HG02678 (cell line): Measurements from ENCODE around the gene RGS17.
"Not testable (repeated sequence)": the region's sequence is repeated elsewhere in the genome, so short reads cannot be mapped to it uniquely, and the experiment has no call there.

Experiments
- ATAC-seq: cut with Tn5 transposase; IDR thresholded peaks from one replicate; pipeline ENCODE4 v1.9.1; 2021; ENCODE audit warnings: mild to moderate bottlenecking, moderate library complexity; ENCODE audit not compliant: unreplicated experiment

The RGS17 gene

GRCh38 chr6:153038378-153039057, 92.6 kb downstream of the RGS17 start:
- no peak for ATAC-seq

GRCh38 chr6:153034139-153034538, 96.9 kb downstream of the RGS17 start:
- ATAC-seq, result no peak

DNA sequence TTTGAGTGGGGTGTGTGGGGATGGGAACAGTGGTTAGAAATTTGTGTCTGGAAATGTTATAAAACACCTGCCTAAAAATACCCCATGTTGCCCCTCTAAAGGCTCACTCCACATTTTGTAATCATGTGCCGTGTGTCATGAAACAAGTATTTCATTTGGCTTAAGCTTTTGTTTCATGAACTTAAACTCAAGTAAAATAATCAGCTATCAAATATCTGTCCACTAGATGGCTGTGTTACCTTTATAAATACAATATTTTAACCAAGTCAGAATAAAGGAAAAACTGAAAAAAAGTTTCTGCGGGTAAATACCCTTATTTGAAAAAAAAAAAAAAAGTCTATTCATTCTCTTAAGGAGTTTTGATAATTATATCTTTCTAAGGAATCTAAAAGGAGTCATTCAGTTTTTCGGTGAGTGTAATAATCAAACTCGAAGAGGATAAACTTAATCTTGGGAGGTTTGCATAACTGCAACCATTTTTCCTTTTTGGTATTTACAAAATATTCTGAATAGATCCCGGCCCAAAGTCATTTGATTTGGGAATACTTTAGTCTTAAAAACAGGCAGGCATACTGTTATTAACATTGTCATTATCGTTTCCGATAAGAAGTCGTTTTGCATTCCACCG, 98.7 kb downstream of the RGS17 start:
- ATAC-seq, result no peak

DNA sequence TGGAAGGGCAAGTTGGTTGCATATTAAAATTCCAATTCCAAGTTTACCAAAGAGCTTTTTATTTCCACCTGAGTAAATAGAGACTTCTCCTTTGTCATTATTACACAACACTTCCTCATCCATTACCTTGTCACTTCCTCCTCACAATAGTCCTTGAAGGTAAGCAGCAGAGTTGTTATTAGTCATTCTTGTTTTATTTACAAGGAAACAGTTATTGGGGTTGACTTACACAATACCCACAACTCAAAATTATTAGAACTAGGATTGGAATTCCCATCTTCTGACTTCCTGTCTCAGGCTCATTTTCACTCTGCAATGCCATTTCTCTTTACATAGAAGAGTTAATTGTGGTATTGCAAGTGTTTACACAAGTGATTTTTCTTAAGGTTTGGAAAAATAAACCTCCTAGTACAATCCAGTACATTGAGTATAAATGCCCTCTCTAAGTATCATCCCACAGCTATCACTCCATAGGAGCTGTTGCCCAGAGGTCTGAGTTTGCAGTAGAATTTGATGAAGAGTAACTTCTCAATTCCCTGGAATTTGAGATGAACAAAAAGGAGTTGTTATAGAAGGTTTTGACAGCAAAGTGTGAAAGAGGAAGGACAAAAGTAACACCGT, 99.6 kb downstream of the RGS17 start:
- ATAC-seq, result no peak

DNA sequence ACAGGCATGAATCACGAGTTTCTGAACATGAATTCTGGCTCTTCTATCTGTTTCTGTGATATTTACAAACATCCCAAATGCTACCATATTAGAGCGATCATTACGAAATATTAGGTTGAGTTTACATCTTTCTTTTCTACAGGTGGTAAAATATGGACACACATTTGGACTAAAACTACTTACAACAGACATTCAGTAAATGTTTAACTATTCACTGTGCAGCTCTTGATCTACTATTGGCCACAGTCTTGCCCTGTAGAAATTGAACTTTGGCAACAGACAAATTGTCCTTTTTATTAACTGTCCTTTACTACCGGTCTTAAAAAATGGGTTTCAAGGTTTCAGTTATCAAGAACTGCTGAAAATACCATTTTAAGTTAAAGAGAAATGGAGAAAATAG, 102.1 kb downstream of the RGS17 start:
- ATAC-seq, result no peak

- ATAC-seq, result no peak
These were observed 102.8 kb downstream of the RGS17 start for GRCh38 chr6:153028286-153028685.

- no peak for ATAC-seq
These were observed 103.6 kb downstream of the RGS17 start for GRCh38 chr6:153027480-153027879.

DNA sequence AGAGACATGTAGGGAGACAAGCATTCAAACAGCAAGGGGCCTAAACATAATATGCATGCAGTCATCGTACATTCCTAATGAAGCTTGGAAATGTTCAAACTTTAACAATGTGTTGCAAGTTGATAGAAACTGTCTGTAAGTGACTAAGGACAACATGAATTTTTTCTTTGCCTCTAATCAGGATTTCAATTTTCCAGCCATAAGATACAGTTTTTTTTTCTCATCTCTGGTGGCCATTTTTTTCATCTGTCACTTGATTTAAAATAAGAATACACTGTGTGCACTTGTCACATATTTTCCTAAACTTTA, 106.4 kb downstream of the RGS17 start:
- ATAC-seq, result peak; percentile 17

DNA sequence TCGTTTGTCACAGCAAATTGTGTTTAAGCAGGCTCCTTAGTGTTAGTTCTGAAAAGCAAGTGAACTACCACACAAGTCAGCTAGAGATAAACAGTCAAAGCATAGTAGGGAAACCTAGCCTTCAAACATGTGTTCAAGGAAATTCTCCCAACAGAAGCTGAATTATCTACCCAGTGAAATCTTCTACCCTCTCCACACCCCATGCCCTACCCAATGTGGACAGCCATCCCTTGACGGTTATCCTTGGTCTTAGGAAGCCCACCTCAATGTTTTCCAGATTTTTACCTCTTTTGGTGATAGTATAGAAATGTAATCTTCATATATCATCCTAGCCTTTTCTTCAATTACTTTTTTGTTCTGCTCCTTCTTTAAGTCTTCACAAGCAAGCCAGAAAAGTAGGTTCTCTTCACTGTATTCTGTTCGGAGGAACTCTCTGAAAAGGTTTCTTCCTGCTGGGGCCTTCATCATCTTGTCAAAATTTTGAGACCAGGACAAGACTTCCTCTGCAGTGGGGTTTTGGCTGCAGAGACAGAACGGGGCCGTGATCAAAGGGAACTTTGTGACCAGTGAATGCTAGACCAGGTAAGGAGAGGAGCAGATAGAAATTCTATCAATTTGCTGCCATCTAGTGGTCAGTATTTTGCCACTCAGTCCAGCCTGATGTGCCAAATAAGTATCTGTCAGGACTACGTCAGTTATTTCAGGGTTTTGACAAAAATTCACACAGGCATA, 106.9 kb downstream of the RGS17 start:
- ATAC-seq, result peak; percentile 99

DNA sequence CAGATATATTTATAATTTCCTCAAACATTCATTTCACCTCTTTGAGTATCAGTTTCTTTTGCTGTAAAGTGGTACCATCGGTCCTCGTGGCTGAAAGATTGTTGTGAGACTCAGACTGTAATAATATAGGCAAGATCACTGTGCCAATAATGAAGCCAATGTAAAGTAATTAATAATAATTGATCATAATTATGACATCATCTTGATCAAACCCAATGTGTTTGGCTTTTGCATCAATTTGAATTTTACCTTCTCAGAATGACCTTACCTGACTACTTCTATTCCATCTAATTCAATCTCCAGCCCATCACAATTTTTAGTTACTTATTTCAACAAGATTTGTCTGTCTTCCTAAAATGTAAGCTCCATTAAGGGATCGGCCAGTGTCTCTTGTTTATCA, 112.7 kb downstream of the RGS17 start:
- ATAC-seq, result no peak

DNA sequence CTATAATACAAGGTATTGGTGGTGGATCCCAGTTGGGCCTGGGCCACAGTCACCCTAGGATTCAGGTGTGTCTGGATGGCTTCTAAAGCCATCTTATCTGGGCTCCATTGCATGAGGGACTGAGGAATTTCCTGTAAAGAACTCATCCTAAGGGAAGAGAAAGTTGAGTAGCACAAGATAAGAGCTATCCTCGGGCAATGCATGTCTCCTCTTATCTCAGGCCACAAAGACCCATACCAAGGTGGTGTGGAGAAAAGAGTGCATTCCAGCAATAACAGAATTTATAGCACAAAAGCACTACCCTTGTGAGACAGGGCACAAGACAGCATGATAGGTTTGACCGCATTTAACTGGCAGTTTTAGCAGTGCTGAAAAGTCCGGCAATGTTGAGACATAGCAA, 114.2 kb downstream of the RGS17 start:
- no peak for ATAC-seq

GRCh38 chr6:153015094-153015640, 115.9 kb downstream of the RGS17 start:
- ATAC-seq, result no peak

- no peak for ATAC-seq
These were observed 117.6 kb downstream of the RGS17 start for GRCh38 chr6:153013438-153013837.

DNA sequence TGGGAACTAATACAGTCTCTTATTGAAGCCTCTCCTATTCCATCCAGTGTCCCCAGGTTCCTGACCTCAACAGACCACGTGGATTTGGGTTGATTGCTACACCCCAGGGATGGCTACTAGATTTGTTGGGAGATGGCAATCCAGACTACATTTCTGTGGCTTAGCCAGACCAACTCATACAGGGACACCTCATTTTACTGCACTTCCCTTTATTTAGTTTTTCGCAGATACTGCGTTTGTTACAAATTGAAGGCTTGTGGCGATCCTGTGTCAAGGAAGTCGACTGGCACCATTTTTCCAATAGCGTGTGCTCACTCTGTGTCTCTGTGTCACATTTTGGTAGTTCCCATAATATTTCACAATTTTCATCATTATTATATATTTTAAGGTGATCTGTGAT, 118.2 kb downstream of the RGS17 start:
- no peak for ATAC-seq

DNA sequence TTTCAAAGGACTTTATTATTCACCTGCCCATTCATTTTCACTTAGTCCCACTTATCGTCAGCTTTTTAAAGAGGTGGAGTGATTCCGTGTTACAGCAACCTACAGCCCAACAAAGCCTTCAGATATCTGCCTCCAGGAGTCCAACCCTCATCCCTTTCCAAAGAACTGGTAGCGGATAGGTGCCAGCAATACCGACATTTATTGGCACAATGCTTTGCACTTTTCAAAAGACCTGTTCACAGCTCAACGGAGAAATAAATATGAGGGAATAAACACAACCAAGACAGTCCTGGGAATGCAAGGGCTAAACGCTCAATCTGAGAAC, 127.8 kb downstream of the RGS17 start:
- ATAC-seq, result peak; percentile 1

GRCh38 chr6:153002613-153003365, 128.3 kb downstream of the RGS17 start, which contains the start of gene MTRF1L:
Gene MTRF1L, minus strand, starts transcription at chr6:153002709. Its CDS starts 24 bp downstream, at chr6:153002685.
- ATAC-seq, result peak; percentile 92

- ATAC-seq, result peak; percentile 21
These were observed 129.1 kb downstream of the RGS17 start for GRCh38 chr6:153001767-153002612.

- not testable (repeated sequence) for ATAC-seq
These were observed 130.3 kb downstream of the RGS17 start for GRCh38 chr6:153000790-153001189.

DNA sequence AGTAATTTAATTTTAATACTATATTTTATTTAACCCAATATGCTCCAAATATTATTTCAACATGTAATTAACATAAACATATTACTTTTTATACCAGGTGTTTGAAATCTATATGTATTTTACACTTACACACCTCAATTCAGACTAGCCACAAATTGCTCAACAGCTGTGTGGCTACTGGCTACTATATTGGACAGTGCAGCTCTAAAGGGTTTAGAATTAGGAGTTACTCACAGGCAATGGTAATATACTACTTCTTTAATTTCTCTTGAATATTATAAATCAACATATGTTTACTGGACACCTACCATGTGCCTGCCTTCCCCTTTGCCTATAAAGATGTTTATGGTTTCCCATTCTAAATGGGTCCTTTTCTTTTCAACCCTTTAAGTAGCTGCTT, 130.8 kb downstream of the RGS17 start:
- no peak for ATAC-seq

DNA sequence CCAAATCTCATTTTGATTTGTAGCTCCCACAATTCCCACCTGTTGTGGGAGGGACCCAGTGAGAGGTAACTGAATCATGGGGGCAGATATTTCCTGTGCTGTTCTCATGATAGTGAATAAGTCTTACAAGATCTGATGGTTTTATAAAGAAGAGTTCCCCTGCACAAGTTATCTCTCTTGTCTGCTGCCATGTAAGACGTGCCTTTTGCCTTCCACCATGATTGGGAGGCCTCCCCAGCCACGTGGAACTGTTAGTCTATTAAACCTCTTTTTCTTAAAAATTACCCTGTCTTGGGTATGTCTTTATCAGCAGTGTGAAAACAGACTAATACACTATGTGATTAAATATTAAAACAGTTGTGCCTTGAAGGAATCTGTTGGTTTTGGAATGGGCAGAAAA, 131.5 kb downstream of the RGS17 start:
- not testable (repeated sequence) for ATAC-seq
